H9 (cell line): ENCODE results near the gene BRAT1. TPM values are rescaled to one million over a fixed set of nuclear protein-coding genes. Genes with fewer than 3 reads are reported as not detected.

Experiments used
- DNase-seq: peaks from one replicate; pipeline ENCODE4 v3.0.0-alpha.2; 2017
- H2AFZ ChIP-seq: one replicate; pipeline ENCODE4 v1.6.1; 2013; ENCODE audit warnings: mild to moderate bottlenecking, low read length, control low read depth, moderate library complexity
- H2AK5ac ChIP-seq: 2 replicates; pipeline ENCODE4 v1.6.1; 2013; ENCODE audit warnings: low read length, control low read depth, mixed read lengths; ENCODE audit not compliant: insufficient read length
- H2BK120ac ChIP-seq: one replicate; pipeline ENCODE4 v1.6.1; 2013; ENCODE audit warnings: low read depth, mild to moderate bottlenecking, low read length, control low read depth, inconsistent platforms; ENCODE audit not compliant: poor library complexity, severe bottlenecking
- H2BK12ac ChIP-seq: 2 replicates; pipeline ENCODE4 v1.6.1; 2013; ENCODE audit warnings: low read length, control low read depth, mixed read lengths, low read depth; ENCODE audit not compliant: insufficient read length
- H2BK15ac ChIP-seq: 2 replicates; pipeline ENCODE4 v1.6.1; 2013; ENCODE audit warnings: low read depth, low read length, control low read depth
- H2BK20ac ChIP-seq: one replicate; pipeline ENCODE4 v1.6.1; 2013; ENCODE audit warnings: low read depth, mild to moderate bottlenecking, low read length, control low read depth, inconsistent platforms; ENCODE audit not compliant: poor library complexity, severe bottlenecking
- H2BK5ac ChIP-seq: 2 replicates; pipeline ENCODE4 v1.6.1; 2013; ENCODE audit warnings: low read length, control low read depth, mixed read lengths; ENCODE audit not compliant: insufficient read length
- H3K14ac ChIP-seq: 2 replicates; pipeline ENCODE4 v1.6.1; 2013; ENCODE audit warnings: low read length, control low read depth; ENCODE audit not compliant: insufficient read depth
- H3K18ac ChIP-seq: 2 replicates; pipeline ENCODE4 v1.6.1; 2013; ENCODE audit warnings: low read depth, mild to moderate bottlenecking, mixed read lengths, low read length, control low read depth; ENCODE audit not compliant: insufficient read length
- H3K23ac ChIP-seq: 2 replicates; pipeline ENCODE4 v1.6.1; 2013; ENCODE audit warnings: low read length, control low read depth, mixed read lengths, low read depth; ENCODE audit not compliant: insufficient read length
- H3K23me2 ChIP-seq: 2 replicates; pipeline ENCODE4 v1.6.1; 2013; ENCODE audit warnings: low read depth, mild to moderate bottlenecking, mixed read lengths, low read length, control low read depth; ENCODE audit not compliant: insufficient read length, poor library complexity, severe bottlenecking
- H3K27ac ChIP-seq: 2 replicates; pipeline ENCODE4 v1.5.1; 2013; ENCODE audit warnings: low read length, control low read depth, mixed read lengths, low read depth; ENCODE audit not compliant: insufficient read length
- H3K27me3 ChIP-seq: 2 replicates; pipeline ENCODE4 v1.6.1; 2013; ENCODE audit warnings: low read length, control low read depth, inconsistent platforms; ENCODE audit not compliant: insufficient read depth
- H3K4ac ChIP-seq: 2 replicates; pipeline ENCODE4 v1.6.1; 2013; ENCODE audit warnings: low read depth, mild to moderate bottlenecking, control low read depth, inconsistent platforms, low read length, moderate library complexity
- H3K4me1 ChIP-seq: 2 replicates; pipeline ENCODE4 v1.6.1; 2013; ENCODE audit warnings: low read length, control low read depth, inconsistent platforms; ENCODE audit not compliant: insufficient read depth
- H3K4me2 ChIP-seq: 2 replicates; pipeline ENCODE4 v1.6.1; 2013; ENCODE audit warnings: low read length, control low read depth, mixed read lengths; ENCODE audit not compliant: insufficient read length, insufficient read depth
- H3K56ac ChIP-seq: 2 replicates; pipeline ENCODE4 v1.6.1; 2013; ENCODE audit warnings: low read depth, mild to moderate bottlenecking, mixed read lengths, low read length, control low read depth; ENCODE audit not compliant: insufficient read length
- H3K79me1 ChIP-seq: 2 replicates; pipeline ENCODE4 v1.6.1; 2013; ENCODE audit warnings: low read depth, mild to moderate bottlenecking, moderate library complexity, low read length, control low read depth, inconsistent platforms; ENCODE audit not compliant: insufficient read depth, poor library complexity, severe bottlenecking
- H3K79me2 ChIP-seq: 2 replicates; pipeline ENCODE4 v1.6.1; 2013; ENCODE audit warnings: low read length, control low read depth, inconsistent platforms; ENCODE audit not compliant: insufficient read depth
- H3K9ac ChIP-seq: 2 replicates; pipeline ENCODE4 v1.6.1; 2013; ENCODE audit warnings: low read length, control low read depth, mixed read lengths; ENCODE audit not compliant: insufficient read length; ENCODE audit errors: extremely low read depth
- H3K9me3 ChIP-seq: one replicate; pipeline ENCODE4 v1.6.1; 2013; ENCODE audit warnings: low read depth, low read length, inconsistent platforms; ENCODE audit not compliant: control insufficient read depth
- H3T11ph ChIP-seq: one replicate; pipeline ENCODE4 v1.6.1; 2013; ENCODE audit warnings: mild to moderate bottlenecking, low read length, control low read depth, inconsistent platforms
- H4K20me1 ChIP-seq: one replicate; pipeline ENCODE4 v1.6.1; 2013; ENCODE audit not compliant: control insufficient read depth, insufficient read length, insufficient read depth
- H4K5ac ChIP-seq: 2 replicates; pipeline ENCODE4 v1.6.1; 2013; ENCODE audit warnings: low read depth, mild to moderate bottlenecking, mixed read lengths, low read length, control low read depth; ENCODE audit not compliant: insufficient read length
- H4K8ac ChIP-seq: replicated peaks from 2 replicates; pipeline ENCODE4 v1.6.1; 2013; ENCODE audit warnings: low read length, control low read depth, mixed read lengths, low read depth; ENCODE audit not compliant: insufficient read length
- H4K91ac ChIP-seq: 2 replicates; pipeline ENCODE4 v1.6.1; 2013; ENCODE audit warnings: low read depth, mild to moderate bottlenecking, moderate library complexity, mixed read lengths, low read length, control low read depth; ENCODE audit not compliant: insufficient read length
- H3K27ac Mint-ChIP-seq, 3 experiments: 2 replicates in 2 of 3; 3 replicates in 1 of 3; pipeline ENCODE4 v1.8.0; 2020 to 2021; ENCODE audit warnings: mixed read lengths in 3 of 3, mild to moderate bottlenecking in 1 of 3, moderate library complexity in 1 of 3
- H3K27me3 Mint-ChIP-seq: 2 replicates; pipeline ENCODE4 v1.8.0; 2021; ENCODE audit warnings: low read depth, mild to moderate bottlenecking, moderate library complexity, mixed read lengths
- H3K36me3 Mint-ChIP-seq, 3 experiments: 2 replicates in 2 of 3; 3 replicates in 1 of 3; pipeline ENCODE4 v1.8.0; 2020 to 2021; ENCODE audit warnings: low read depth in 3 of 3, mixed read lengths in 3 of 3; ENCODE audit not compliant: insufficient read depth in 1 of 3
- H3K4me1 Mint-ChIP-seq, 2 experiments: 2 replicates each; pipeline ENCODE4 v1.8.0; 2020; ENCODE audit warnings: mixed read lengths in 2 of 2
- H3K4me3 Mint-ChIP-seq, 2 experiments: 2 replicates in 1 of 2; 3 replicates in 1 of 2; pipeline ENCODE4 v1.8.0; 2020 to 2021; ENCODE audit warnings: mild to moderate bottlenecking in 2 of 2, mixed read lengths in 2 of 2, moderate library complexity in 1 of 2
- H3K9me3 Mint-ChIP-seq, 2 experiments: 2 replicates in 1 of 2; 3 replicates in 1 of 2; pipeline ENCODE4 v1.8.0; 2020; ENCODE audit warnings: mild to moderate bottlenecking in 2 of 2, mixed read lengths in 2 of 2, moderate library complexity in 1 of 2
- WGBS: extraction: QIAGEN DNeasy Blood & Tissue Kit; methylation state at CpG from one replicate; pipeline ENCODE4 v1.1.7; 2013; ENCODE audit warnings: missing lambda C conversion rate, low lambda C conversion rate, mixed read lengths; ENCODE audit not compliant: insufficient read length; ENCODE audit errors: extremely low coverage; 5-methylcytosine and 5-hydroxymethylcytosine counted together
- total RNA-seq: library from RNA; stranded (reverse); gene quantifications from 2 replicates; pipeline ENCODE4 v1.2.1, GENCODE V29; 2021
- TF ChIP-seq, protein P1 (sequence below): fragments of 200-600 bp; sonication (generic); conservative IDR thresholded peaks from 3 replicates; pipeline ENCODE4 v1.8.0; 2021; ENCODE audit warnings: antibody characterized with exemption, mild to moderate bottlenecking

BRAT1 gene
- total RNA-seq, 1 experiment from 2014 or later: 41.2 TPM

- no peak overlapping the region for H3K4me3 Mint-ChIP-seq
- Histone ChIP-seq H2AK5ac (no peak overlapping the region), H3K23ac (no peak overlapping the region), H4K5ac (no peak overlapping the region), H3K23me2 (no peaks in the 10 kb centered on the region), H3K14ac (no peak overlapping the region), H2BK120ac (no peak overlapping the region), H2AFZ (no peak overlapping the region), H3K79me1 (no peaks in the 10 kb centered on the region), H4K91ac (no peak overlapping the region), H3K27me3 (no peaks in the 10 kb centered on the region), H3K9ac (no peak overlapping the region), H2BK15ac (no peak overlapping the region), H2BK12ac (no peak overlapping the region), H3K79me2 (no peaks in the 10 kb centered on the region), H3K4ac (no peak overlapping the region), H2BK20ac (no peak overlapping the region), H3K27ac (no peak overlapping the region), H3T11ph (no peak overlapping the region), H3K18ac (no peak overlapping the region), H3K4me2 (no peak overlapping the region), H3K56ac (no peak overlapping the region), H2BK5ac (no peak overlapping the region), H4K8ac (no peak overlapping the region), H3K9me3 (no peaks in the 10 kb centered on the region), H3K4me1 (no peaks in the 10 kb centered on the region), H4K20me1 (no peaks in the 10 kb centered on the region)
- no peak for DNase-seq
- WGBS: no CpG with 5 or more reads among the region's 10 CpGs
- H3K9me3 Mint-ChIP-seq: no peaks in the 10 kb centered on the region
- no peaks in the 10 kb centered on the region for H3K4me1 Mint-ChIP-seq
- H3K36me3 Mint-ChIP-seq: peaks cover 4 to 13% (median 5%) of the 10 kb centered on the region in 3 experiments; a peak in 5 of 7 replicates
- no peaks in the 10 kb centered on the region for H3K27me3 Mint-ChIP-seq
- H3K27ac Mint-ChIP-seq: peak overlapping the region in 1 of 3 experiments; percentile 1; a peak in 1 of 7 replicates
- TF ChIP-seq, protein P1, sequence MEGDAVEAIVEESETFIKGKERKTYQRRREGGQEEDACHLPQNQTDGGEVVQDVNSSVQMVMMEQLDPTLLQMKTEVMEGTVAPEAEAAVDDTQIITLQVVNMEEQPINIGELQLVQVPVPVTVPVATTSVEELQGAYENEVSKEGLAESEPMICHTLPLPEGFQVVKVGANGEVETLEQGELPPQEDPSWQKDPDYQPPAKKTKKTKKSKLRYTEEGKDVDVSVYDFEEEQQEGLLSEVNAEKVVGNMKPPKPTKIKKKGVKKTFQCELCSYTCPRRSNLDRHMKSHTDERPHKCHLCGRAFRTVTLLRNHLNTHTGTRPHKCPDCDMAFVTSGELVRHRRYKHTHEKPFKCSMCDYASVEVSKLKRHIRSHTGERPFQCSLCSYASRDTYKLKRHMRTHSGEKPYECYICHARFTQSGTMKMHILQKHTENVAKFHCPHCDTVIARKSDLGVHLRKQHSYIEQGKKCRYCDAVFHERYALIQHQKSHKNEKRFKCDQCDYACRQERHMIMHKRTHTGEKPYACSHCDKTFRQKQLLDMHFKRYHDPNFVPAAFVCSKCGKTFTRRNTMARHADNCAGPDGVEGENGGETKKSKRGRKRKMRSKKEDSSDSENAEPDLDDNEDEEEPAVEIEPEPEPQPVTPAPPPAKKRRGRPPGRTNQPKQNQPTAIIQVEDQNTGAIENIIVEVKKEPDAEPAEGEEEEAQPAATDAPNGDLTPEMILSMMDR: no peak
Observed at GRCh38 chr7:2594599-2594998, 39.3 kb upstream of the BRAT1 start.
